OCI-LY3 (cell line): ENCODE results near the gene SLC9A8.

Experiments
- EZH2phosphoT487 ChIP-seq: fragments of 200-600 bp; shearing (Covaris generic); IDR thresholded peaks from 2 replicates; pipeline ENCODE4 v1.6.1; 2018; ENCODE audit warnings: antibody characterized with exemption, mixed run types, low read depth
- TF ChIP-seq, protein P1 (sequence below): fragments of 200-600, 300-600 bp; sonication (generic); IDR thresholded peaks from 2 replicates; pipeline ENCODE4 v1.5.1; 2014; ENCODE audit warnings: antibody characterized with exemption, low read length, low read depth

DNA sequence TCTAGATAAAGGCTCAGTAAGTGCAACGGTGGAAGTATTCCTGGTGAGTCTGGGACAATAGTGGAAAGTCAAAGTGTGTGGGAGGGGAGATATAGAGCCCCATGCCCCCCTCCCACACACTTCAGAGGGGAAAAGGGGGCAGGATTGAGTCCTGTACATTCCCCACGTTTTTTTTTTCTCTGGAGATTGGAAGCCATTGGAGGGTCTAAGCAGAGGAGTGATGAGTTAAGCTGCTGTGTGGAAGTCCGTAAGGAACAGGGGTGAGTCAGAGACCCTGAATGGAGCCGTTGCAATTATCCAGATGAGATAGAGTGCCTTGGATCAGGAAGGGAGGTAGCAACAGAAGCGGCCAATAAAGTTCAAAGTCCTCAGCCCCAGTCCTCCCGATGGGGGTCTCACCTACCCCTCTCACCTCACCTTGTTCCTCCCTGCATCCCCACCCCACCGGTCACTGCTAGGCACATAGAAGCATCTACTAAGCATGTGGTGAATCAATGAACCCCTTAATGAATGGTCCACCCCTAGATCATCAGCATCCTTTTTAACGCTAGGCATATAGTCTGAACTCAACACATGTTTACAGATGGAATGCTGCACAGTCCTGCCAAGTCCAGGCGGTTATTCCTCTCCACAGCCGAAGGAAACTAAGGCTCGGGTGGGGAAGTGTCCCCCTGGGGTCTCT, 662 bp upstream of the SLC9A8 start:
- TF ChIP-seq, protein P1, sequence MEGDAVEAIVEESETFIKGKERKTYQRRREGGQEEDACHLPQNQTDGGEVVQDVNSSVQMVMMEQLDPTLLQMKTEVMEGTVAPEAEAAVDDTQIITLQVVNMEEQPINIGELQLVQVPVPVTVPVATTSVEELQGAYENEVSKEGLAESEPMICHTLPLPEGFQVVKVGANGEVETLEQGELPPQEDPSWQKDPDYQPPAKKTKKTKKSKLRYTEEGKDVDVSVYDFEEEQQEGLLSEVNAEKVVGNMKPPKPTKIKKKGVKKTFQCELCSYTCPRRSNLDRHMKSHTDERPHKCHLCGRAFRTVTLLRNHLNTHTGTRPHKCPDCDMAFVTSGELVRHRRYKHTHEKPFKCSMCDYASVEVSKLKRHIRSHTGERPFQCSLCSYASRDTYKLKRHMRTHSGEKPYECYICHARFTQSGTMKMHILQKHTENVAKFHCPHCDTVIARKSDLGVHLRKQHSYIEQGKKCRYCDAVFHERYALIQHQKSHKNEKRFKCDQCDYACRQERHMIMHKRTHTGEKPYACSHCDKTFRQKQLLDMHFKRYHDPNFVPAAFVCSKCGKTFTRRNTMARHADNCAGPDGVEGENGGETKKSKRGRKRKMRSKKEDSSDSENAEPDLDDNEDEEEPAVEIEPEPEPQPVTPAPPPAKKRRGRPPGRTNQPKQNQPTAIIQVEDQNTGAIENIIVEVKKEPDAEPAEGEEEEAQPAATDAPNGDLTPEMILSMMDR, result no peak
- no peak for TF ChIP-seq EZH2phosphoT487
